HepG2 (cell line): ENCODE results near the gene MIEF1. TPM values are rescaled to one million over a fixed set of nuclear protein-coding genes. Genes with fewer than 3 reads are reported as not detected.
A peak's percentile ranks its signal among the peaks of the same experiment; 100 is the strongest.
"Not testable (repeated sequence)": the region's sequence is repeated elsewhere in the genome, so short reads cannot be mapped to it uniquely, and the experiment has no call there.

Source experiments
- ATAC-seq: fragments of 200-7000 bp; cut with Tn5 transposase; 3 replicates; pipeline ENCODE4 v1.9.1; 2020; ENCODE audit warnings: mild to moderate bottlenecking, moderate library complexity
- BruUV-seq: library from RNA; stranded (reverse); fragments of 400-500 nt; replicated peaks from 2 replicates; lab custom pipeline; 2021; lab: Mats Ljungman, UMichigan
- CTCF ChIA-PET: fragments of 300-600 bp; formaldehyde crosslinking; extraction: SDS; loops from one replicate; lab custom pipeline; 2021; ENCODE audit warnings: low total read pairs, inconsistent platforms, low intra/inter-chr PET ratio; lab: Yijun Ruan, JAX
- POLR2A ChIA-PET: fragments of 350-600 bp; sonication (Branson Sonifier 250); formaldehyde crosslinking; loops from one replicate; lab custom pipeline; 2020; ENCODE audit warnings: antibody characterized with exemption, inconsistent platforms; lab: Yijun Ruan, JAX
- DNase-seq: peaks from one replicate; pipeline ENCODE4 v3.0.0-alpha.2; 2015; ENCODE audit warnings: low spot score
- FAIRE-seq: peaks from 3 replicates; lab custom pipeline; 2011; peaks lifted over from hg19 to GRCh38; lab: Jason Lieb, UNC
- H2AFZ ChIP-seq: one replicate; pipeline ENCODE4 v1.6.1; 2011; ENCODE audit warnings: low read length, inconsistent platforms
- H3K27ac ChIP-seq: fragments of 300-600 bp; 3 replicates; pipeline ENCODE4 v1.8.0; 2011; ENCODE audit warnings: mixed run types, mild to moderate bottlenecking, mixed read lengths, low read length, inconsistent platforms; ENCODE audit not compliant: insufficient read depth; ENCODE audit errors: extremely low read length
- H3K27me3 ChIP-seq, 2 experiments: fragments of 200-600 bp in 1 of 2; 2 replicates in 1 of 2; 3 replicates in 1 of 2; pipeline versions ENCODE4 v1.6.0 to v1.8.0; 2011; ENCODE audit warnings: low read length in 2 of 2, mild to moderate bottlenecking in 2 of 2, moderate library complexity in 2 of 2, inconsistent platforms in 1 of 2; ENCODE audit not compliant: insufficient read depth in 2 of 2, control insufficient read depth in 1 of 2
- H3K36me3 ChIP-seq, 2 experiments: fragments of 200-600 bp in 1 of 2; replicated peaks in 1 of 2; 2 replicates in 1 of 2; 3 replicates in 1 of 2; pipeline versions ENCODE4 v1.5.1 to v1.8.0; 2011; ENCODE audit warnings: low read length in 2 of 2, inconsistent platforms in 1 of 2; ENCODE audit not compliant: insufficient read depth in 2 of 2, control insufficient read depth in 1 of 2
- H3K4me1 ChIP-seq: 2 replicates; pipeline ENCODE4 v1.5.1; 2012; ENCODE audit warnings: low read length, inconsistent platforms; ENCODE audit not compliant: insufficient read depth
- H3K4me2 ChIP-seq: 2 replicates; pipeline ENCODE4 v1.6.0; 2011; ENCODE audit warnings: low read depth, low read length, inconsistent platforms
- H3K4me3 ChIP-seq, 3 experiments: fragments of 200-600 bp in 1 of 3; sonication (generic), shearing (Covaris generic) in 1 of 3; replicated peaks in 1 of 3; 2 replicates each; pipeline ENCODE4 v1.5.1; 2011 to 2016; ENCODE audit warnings: low read length in 3 of 3, inconsistent platforms in 2 of 3, low read depth in 2 of 3, mild to moderate bottlenecking in 2 of 3, control low read depth in 1 of 3, mixed read lengths in 1 of 3; ENCODE audit not compliant: insufficient read depth in 1 of 3
- H3K79me2 ChIP-seq: one replicate; pipeline ENCODE4 v1.6.1; 2011; ENCODE audit warnings: low read length, inconsistent platforms; ENCODE audit not compliant: insufficient read depth
- H3K9ac ChIP-seq: 2 replicates; pipeline ENCODE4 v1.6.0; 2011; ENCODE audit warnings: mild to moderate bottlenecking, low read depth, low read length, inconsistent platforms; ENCODE audit not compliant: insufficient read depth
- H3K9me3 ChIP-seq: 2 replicates; pipeline ENCODE4 v1.5.1; 2012; ENCODE audit warnings: mild to moderate bottlenecking, low read length
- H4K20me1 ChIP-seq: 2 replicates; pipeline ENCODE4 v1.6.0; 2011; ENCODE audit warnings: inconsistent platforms, mild to moderate bottlenecking, low read length, moderate library complexity; ENCODE audit not compliant: insufficient read depth
- BATF2 ChIP-seq: sonication (generic); formaldehyde crosslinking; IDR thresholded peaks from 2 replicates; pipeline ENCODE4 v1.8.0; 2022; ENCODE audit warnings: mild to moderate bottlenecking, missing genetic modification reagents, moderate library complexity
- ERF ChIP-seq: IDR thresholded peaks from 2 replicates; pipeline ENCODE4 v1.6.1; 2018; ENCODE audit warnings: missing biosample characterization, missing genetic modification reagents
- FOXO4 ChIP-seq: sonication (generic); formaldehyde crosslinking; conservative IDR thresholded peaks from 2 replicates; pipeline ENCODE4 v1.8.1; 2023; ENCODE audit warnings: missing genetic modification reagents
- GATA4 ChIP-seq: sonication (generic); IDR thresholded peaks from 2 replicates; pipeline ENCODE4 v1.6.1; 2016; ENCODE audit warnings: antibody characterized with exemption, low read depth, borderline replicate concordance
- GMEB1 ChIP-seq: sonication (generic); formaldehyde crosslinking; IDR thresholded peaks from 2 replicates; pipeline ENCODE4 v1.5.1; 2020; ENCODE audit warnings: missing genetic modification reagents, mild to moderate bottlenecking, borderline replicate concordance
- HNRNPH1 ChIP-seq: fragments of 200-400 bp; formaldehyde crosslinking; optimal IDR thresholded peaks from 2 replicates; pipeline ENCODE3; 2017; ENCODE audit warnings: mild to moderate bottlenecking, low read depth, low read length
- SP140L ChIP-seq: sonication (generic); formaldehyde crosslinking; IDR thresholded peaks from 2 replicates; pipeline ENCODE4 v1.4.0; 2020; ENCODE audit warnings: missing genetic modification reagents, borderline replicate concordance
- ZC3H4 ChIP-seq: sonication (generic); formaldehyde crosslinking; IDR thresholded peaks from 2 replicates; pipeline ENCODE4 v1.4.0; 2020; ENCODE audit warnings: missing genetic modification reagents, borderline replicate concordance
- ZNF331 ChIP-seq: sonication (generic); formaldehyde crosslinking; IDR thresholded peaks from 2 replicates; pipeline ENCODE4 v1.4.0; 2020; ENCODE audit warnings: missing genetic modification reagents
- ZNF547 ChIP-seq: sonication (generic); formaldehyde crosslinking; IDR thresholded peaks from 2 replicates; pipeline ENCODE4 v1.5.1; 2020; ENCODE audit warnings: mild to moderate bottlenecking, missing genetic modification reagents
- ZNF766 ChIP-seq: sonication (generic); formaldehyde crosslinking; IDR thresholded peaks from 2 replicates; pipeline ENCODE4 v1.5.0; 2020; ENCODE audit warnings: missing genetic modification reagents, borderline replicate concordance
- ZNF816 ChIP-seq: sonication (generic); formaldehyde crosslinking; IDR thresholded peaks from 2 replicates; pipeline ENCODE4 v1.8.0; 2022; ENCODE audit warnings: missing genetic modification reagents, mild to moderate bottlenecking, borderline replicate concordance
- WGBS: methylation state at CpG from one replicate; pipeline ENCODE4 v1.1.6; 2017; ENCODE audit warnings: low lambda C conversion rate; 5-methylcytosine and 5-hydroxymethylcytosine counted together
- in situ Hi-C: cut with HindIII; loops from 2 replicates; pipeline ENCODE4 v1.10.0; 2017; ENCODE audit warnings: low pct_unique_long_range_greater_than_20kb; ENCODE audit not compliant: extremely low pct_ligation_motif_present
- intact Hi-C: fragments of 100-400 bp; cut with micrococcal nuclease; formaldehyde crosslinking; loops from one replicate; pipeline ENCODE4 v1.10.0; 2022; ENCODE audit not compliant: unreplicated experiment
- polyA plus RNA-seq, 8 experiments: library from polyadenylated mRNA; depleted of rRNA in 3 of 8; stranded (reverse) in 7 of 8; unstranded in 1 of 8; fragments of >200 nt; fragmentation: Illumina TruSeq in 4 of 8; extraction: Trizol in 4 of 8; gene quantifications; 2 replicates each; pipeline versions ENCODE4 v1.2.1 to v1.2.3, GENCODE V29; 2011 to 2016; ENCODE audit warnings: low read depth in 4 of 8, missing spikeins in 1 of 8, mixed read lengths in 1 of 8; ENCODE audit not compliant: insufficient read depth in 1 of 8
- total RNA-seq, 5 experiments: library from RNA; depleted of rRNA; stranded (reverse); fragments of >200 nt; fragmentation: Illumina TruSeq; extraction: Trizol; gene quantifications; 2 replicates each; pipeline ENCODE4 v1.2.3, GENCODE V29; 2016; ENCODE audit warnings: low read depth in 1 of 5

The MIEF1 gene
- total and polyA plus RNA-seq, 2 of the 13 experiments (the other 11 are each of a cell fraction or from before 2014, with no cell fraction given) = 21.7 to 34.8 TPM

- Histone ChIP-seq H3K4me2 (peak overlapping the region; percentile 96), H3K36me3 (peaks cover 16 to 24% of the 10 kb centered on the region in 2 experiments; a peak in 4 of 5 replicates), H3K9ac (peak overlapping the region; percentile 100), H3K27ac (peak overlapping the region; percentile 100), H4K20me1 (peaks cover 48% of the 10 kb centered on the region), H3K4me3 (peak overlapping the region; percentile 98 to 100 (median 100); a peak in 5 of 6 replicates), H3K4me1 (peaks cover 61% of the 10 kb centered on the region), H3K79me2 (peaks cover 40% of the 10 kb centered on the region)
- intact Hi-C loops, H3K27me3 ChIP-seq, H3K9me3 ChIP-seq, DNase-seq, CTCF ChIA-PET, in situ Hi-C loops, H2AFZ ChIP-seq, FAIRE-seq, ATAC-seq, BruUV-seq: not testable (repeated sequence)
- POLR2A ChIA-PET = interaction anchor here (1.2 to 11.2 kb wide), 9 partner anchors 8 to 522 kb away, joined by 4 to 167 read pairs (median 8); partner anchors contain the start of genes MIEF1, RPL3 and RPS19BP1
- WGBS = 58% methylated on average over 5 of the region's 5 CpGs
- TF ChIP-seq FOXO4 (CRISPR knock-in tag) = 0 out of 2 replicates have a peak, but pooled peaks have one; percentile 32
- 0 out of 2 replicates have a peak, but pooled peaks have one; percentile 70 for TF ChIP-seq ZC3H4 (CRISPR knock-in tag)
- TF ChIP-seq, all 625 proteins: peak for 2; not testable (repeated sequence) for 623
These were observed 20.0 kb downstream of the MIEF1 start for GRCh38 chr22:39522091-39522490.

- DNase-seq (no peak), FAIRE-seq (no peak), ATAC-seq (no peak)
- Histone ChIP-seq H3K36me3 (peaks cover 14 to 24% of the 10 kb centered on the region in 2 experiments; a peak in 4 of 5 replicates), H3K9ac (peak overlapping the region; percentile 35), H3K79me2 (peaks cover 40% of the 10 kb centered on the region), H4K20me1 (peaks cover 53% of the 10 kb centered on the region), H3K4me2 (peak overlapping the region; percentile 96), H3K27ac (peak overlapping the region; percentile 28), H3K4me1 (peaks cover 68% of the 10 kb centered on the region), H3K9me3 (no peaks in the 10 kb centered on the region), H3K4me3 (peak overlapping the region in 2 of 3 experiments; percentile 42 to 100; a peak in 3 of 6 replicates), H2AFZ (no peak overlapping the region), H3K27me3 (no peaks in the 10 kb centered on the region; a peak in 1 of 5 replicates)
- POLR2A ChIA-PET = interaction anchor here (0.8 to 11.2 kb wide), 13 partner anchors 8 to 522 kb away, joined by 3 to 167 read pairs (median 6); partner anchors contain the start of genes MIEF1, RPL3 and RPS19BP1
- 62% methylated on average over 14 of the region's 14 CpGs for WGBS
- intact Hi-C loops = no loop called here
- in situ Hi-C loops = no loop called here
- BruUV-seq = no TSS peak
- CTCF ChIA-PET = no interaction called here
- TF ChIP-seq SP140L (CRISPR knock-in tag) = no peak
- TF ChIP-seq ZNF331 (CRISPR knock-in tag) = no peak
- 0 out of 2 replicates have a peak, but pooled peaks have one; percentile 37 for TF ChIP-seq GMEB1 (CRISPR knock-in tag)
- TF ChIP-seq HNRNPH1 = peak; percentile 34
- TF ChIP-seq BATF2 (CRISPR knock-in tag) = no peak
- 0 out of 2 replicates have a peak, but pooled peaks have one; percentile 8 for TF ChIP-seq GATA4
- no peak for TF ChIP-seq ZNF547 (CRISPR knock-in tag)
- TF ChIP-seq ZNF816 (CRISPR knock-in tag) = peak; percentile 67; the same call in 1 of the 2 replicates
- TF ChIP-seq ZNF766 (CRISPR knock-in tag) = 0 out of 2 replicates have a peak, but pooled peaks have one; percentile 18
- TF ChIP-seq ERF (CRISPR knock-in tag) = 0 out of 2 replicates have a peak, but pooled peaks have one; percentile 30
These were observed 20.6 kb downstream of the MIEF1 start for GRCh38 chr22:39522567-39523300.
